SK-N-MC (cell line): ENCODE results near the gene SIRT1.

ENCODE experiments used
- EZH2 ChIP-seq: fragments of 200-600 bp; sonication (generic); IDR thresholded peaks from one replicate; pipeline ENCODE4 v1.6.1; 2017; ENCODE audit warnings: antibody characterized with exemption
- FOXP2 ChIP-seq: optimal IDR thresholded peaks from 2 replicates; pipeline ENCODE3; 2011; ENCODE audit warnings: mild to moderate bottlenecking, moderate library complexity; ENCODE audit not compliant: insufficient read depth; ENCODE audit errors: extremely low read length, control extremely low read depth
- POLR2AphosphoS5 ChIP-seq: IDR thresholded peaks from 2 replicates; pipeline ENCODE4 v1.6.1; 2012; ENCODE audit warnings: mild to moderate bottlenecking, low read depth, low read length, borderline replicate concordance

DNA sequence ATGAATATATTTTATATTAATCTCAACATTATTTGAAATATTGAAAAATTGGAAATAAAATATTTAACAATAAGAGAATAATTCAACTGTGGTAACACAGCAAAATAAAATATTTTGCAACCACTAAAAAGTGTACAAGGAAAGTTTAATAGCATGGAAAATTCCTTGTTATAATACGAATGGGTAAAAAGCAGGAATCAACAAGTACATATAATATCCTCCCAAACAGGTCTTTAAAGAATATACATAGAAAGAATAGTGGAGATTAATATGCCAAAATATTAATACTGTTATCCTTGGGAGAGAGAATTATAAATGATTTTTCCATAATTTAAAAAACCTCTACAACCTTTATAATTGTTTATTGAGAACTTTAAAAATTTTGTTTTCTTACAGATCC lies 47.5 kb upstream of the SIRT1 start:
- TF ChIP-seq POLR2AphosphoS5 (no peak), EZH2 (no peak), FOXP2 (no peak)
